Neutrophil (primary cell): ENCODE measurements around the gene PM20D2.

Experiments used
- H3K27ac ChIP-seq: fragments of 200-600 bp; sonication (generic); 2 replicates; pipeline ENCODE4 v1.5.1; 2016; ENCODE audit warnings: mild to moderate bottlenecking, moderate library complexity
- H3K27me3 ChIP-seq: fragments of 200-600 bp; sonication (generic); 2 replicates; pipeline ENCODE4 v1.6.0; 2016; ENCODE audit warnings: mild to moderate bottlenecking
- H3K36me3 ChIP-seq: fragments of 200-600 bp; sonication (generic); 2 replicates; pipeline ENCODE4 v1.5.1; 2017
- H3K4me1 ChIP-seq, 2 experiments: fragments of 200-600 bp in 1 of 2; sonication (generic) in 1 of 2; 1 replicate in 1 of 2; 2 replicates in 1 of 2; pipeline versions ENCODE4 v1.5.1 to v1.6.1; 2013 to 2016; ENCODE audit warnings: low read depth in 1 of 2, low read length in 1 of 2, mild to moderate bottlenecking in 1 of 2, moderate library complexity in 1 of 2; ENCODE audit not compliant: control insufficient read depth in 1 of 2, insufficient read depth in 1 of 2
- H3K4me3 ChIP-seq, 2 experiments: fragments of 200-600 bp in 1 of 2; sonication (generic) in 1 of 2; 1 replicate in 1 of 2; 2 replicates in 1 of 2; pipeline ENCODE4 v1.5.1; 2013 to 2016; ENCODE audit warnings: low read depth in 1 of 2, low read length in 1 of 2, mild to moderate bottlenecking in 1 of 2, moderate library complexity in 1 of 2
- H3K9me3 ChIP-seq: fragments of 200-600 bp; sonication (generic); 2 replicates; pipeline ENCODE4 v1.5.1; 2016
- TF ChIP-seq, protein P1 (sequence below): fragments of 200-600 bp; sonication (generic); IDR thresholded peaks from 2 replicates; pipeline ENCODE4 v1.5.1; 2016; ENCODE audit warnings: antibody characterized with exemption

PM20D2 gene

DNA sequence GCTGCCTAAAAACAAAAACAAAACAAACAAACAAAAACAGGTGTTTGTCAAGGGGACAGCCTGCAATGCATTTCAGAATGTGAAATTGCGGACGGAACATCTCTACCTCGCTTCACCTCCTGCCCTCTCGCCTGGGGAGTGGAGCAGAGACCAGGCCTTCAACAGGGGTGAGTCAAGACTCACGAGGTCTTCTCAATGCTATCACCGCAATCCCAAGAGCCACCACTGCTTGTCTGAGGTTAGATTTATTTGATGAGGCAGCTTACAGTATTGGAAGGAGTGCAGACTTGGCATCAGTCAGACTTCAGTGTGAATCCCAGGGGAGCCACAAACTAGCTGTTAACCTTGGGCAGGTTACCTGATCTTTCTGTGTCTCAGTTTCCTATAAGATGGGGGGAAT is 63.6 kb downstream of the PM20D2 start:
- Histone ChIP-seq H3K27me3 (no peaks in the 10 kb centered on the region), H3K4me3 (no peak overlapping the region), H3K36me3 (no peaks in the 10 kb centered on the region), H3K4me1 (peaks cover 0 to 5% of the 10 kb centered on the region in 2 experiments), H3K27ac (no peak overlapping the region), H3K9me3 (no peaks in the 10 kb centered on the region)
- TF ChIP-seq, protein P1, sequence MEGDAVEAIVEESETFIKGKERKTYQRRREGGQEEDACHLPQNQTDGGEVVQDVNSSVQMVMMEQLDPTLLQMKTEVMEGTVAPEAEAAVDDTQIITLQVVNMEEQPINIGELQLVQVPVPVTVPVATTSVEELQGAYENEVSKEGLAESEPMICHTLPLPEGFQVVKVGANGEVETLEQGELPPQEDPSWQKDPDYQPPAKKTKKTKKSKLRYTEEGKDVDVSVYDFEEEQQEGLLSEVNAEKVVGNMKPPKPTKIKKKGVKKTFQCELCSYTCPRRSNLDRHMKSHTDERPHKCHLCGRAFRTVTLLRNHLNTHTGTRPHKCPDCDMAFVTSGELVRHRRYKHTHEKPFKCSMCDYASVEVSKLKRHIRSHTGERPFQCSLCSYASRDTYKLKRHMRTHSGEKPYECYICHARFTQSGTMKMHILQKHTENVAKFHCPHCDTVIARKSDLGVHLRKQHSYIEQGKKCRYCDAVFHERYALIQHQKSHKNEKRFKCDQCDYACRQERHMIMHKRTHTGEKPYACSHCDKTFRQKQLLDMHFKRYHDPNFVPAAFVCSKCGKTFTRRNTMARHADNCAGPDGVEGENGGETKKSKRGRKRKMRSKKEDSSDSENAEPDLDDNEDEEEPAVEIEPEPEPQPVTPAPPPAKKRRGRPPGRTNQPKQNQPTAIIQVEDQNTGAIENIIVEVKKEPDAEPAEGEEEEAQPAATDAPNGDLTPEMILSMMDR: no peak

- H3K4me3 ChIP-seq: no peak overlapping the region
- TF ChIP-seq, protein P1: no peak
- H3K4me1 ChIP-seq: peaks cover 0 to 17% of the 10 kb centered on the region in 2 experiments
- no peaks in the 10 kb centered on the region for H3K27me3 ChIP-seq
- H3K9me3 ChIP-seq: no peaks in the 10 kb centered on the region
- no peak overlapping the region for H3K27ac ChIP-seq
- H3K36me3 ChIP-seq: no peaks in the 10 kb centered on the region
These were observed 66.6 kb downstream of the PM20D2 start for GRCh38 chr6:89212472-89212871.

GRCh38 chr6:89214197-89214596 is 68.3 kb downstream of the PM20D2 start:
- no peaks in the 10 kb centered on the region for H3K27me3 ChIP-seq
- no peaks in the 10 kb centered on the region for H3K36me3 ChIP-seq
- no peak overlapping the region for H3K27ac ChIP-seq
- H3K4me3 ChIP-seq: no peak overlapping the region
- TF ChIP-seq, protein P1: no peak
- H3K4me1 ChIP-seq: peaks cover 0 to 15% of the 10 kb centered on the region in 2 experiments
- H3K9me3 ChIP-seq: no peaks in the 10 kb centered on the region
